ENCODE data around the gene RELN. TPM values are rescaled to one million over a fixed set of nuclear protein-coding genes. Genes with fewer than 3 reads are reported as not detected.

RELN gene
- total RNA-seq, 4 donors from 2014 or later, result 1.2 to 7.1 (median 3.7) TPM

GRCh38 chr7:103856929-103857328 lies 132.5 kb downstream of the RELN start:
- DNase-seq (ENCODE audit: low spot score), result no peak
- no peak for ATAC-seq (ENCODE audit: low FRiP score)
- TF ChIP-seq, protein P1, sequence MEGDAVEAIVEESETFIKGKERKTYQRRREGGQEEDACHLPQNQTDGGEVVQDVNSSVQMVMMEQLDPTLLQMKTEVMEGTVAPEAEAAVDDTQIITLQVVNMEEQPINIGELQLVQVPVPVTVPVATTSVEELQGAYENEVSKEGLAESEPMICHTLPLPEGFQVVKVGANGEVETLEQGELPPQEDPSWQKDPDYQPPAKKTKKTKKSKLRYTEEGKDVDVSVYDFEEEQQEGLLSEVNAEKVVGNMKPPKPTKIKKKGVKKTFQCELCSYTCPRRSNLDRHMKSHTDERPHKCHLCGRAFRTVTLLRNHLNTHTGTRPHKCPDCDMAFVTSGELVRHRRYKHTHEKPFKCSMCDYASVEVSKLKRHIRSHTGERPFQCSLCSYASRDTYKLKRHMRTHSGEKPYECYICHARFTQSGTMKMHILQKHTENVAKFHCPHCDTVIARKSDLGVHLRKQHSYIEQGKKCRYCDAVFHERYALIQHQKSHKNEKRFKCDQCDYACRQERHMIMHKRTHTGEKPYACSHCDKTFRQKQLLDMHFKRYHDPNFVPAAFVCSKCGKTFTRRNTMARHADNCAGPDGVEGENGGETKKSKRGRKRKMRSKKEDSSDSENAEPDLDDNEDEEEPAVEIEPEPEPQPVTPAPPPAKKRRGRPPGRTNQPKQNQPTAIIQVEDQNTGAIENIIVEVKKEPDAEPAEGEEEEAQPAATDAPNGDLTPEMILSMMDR (IDR thresholded peaks at IDR 0.05), result no peak

DNA sequence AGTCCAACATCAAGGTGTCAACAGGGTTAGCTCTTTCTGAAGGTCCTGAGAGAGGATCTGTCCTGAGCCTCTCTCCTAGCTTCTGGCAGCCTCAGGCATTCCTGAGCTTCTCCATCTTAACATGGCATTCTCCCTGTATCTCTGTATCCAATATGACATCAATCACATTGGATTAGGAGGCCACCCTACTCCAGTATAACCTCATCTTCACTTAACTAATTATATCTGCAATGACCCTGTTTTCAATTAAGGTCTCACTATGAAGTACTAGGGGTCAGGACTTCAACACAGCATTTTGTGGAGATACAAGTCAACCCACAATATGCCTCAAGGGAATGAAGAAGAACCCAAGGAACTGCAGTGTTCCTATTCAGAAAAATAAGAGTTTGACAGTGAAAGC lies 133.8 kb downstream of the RELN start:
- TF ChIP-seq, protein P1 (IDR thresholded peaks at IDR 0.05), result no peak
- no peak for DNase-seq (ENCODE audit: low spot score)
- ATAC-seq (ENCODE audit: low FRiP score), result no peak

- no peak for DNase-seq (ENCODE audit: low spot score)
- TF ChIP-seq, protein P1 (IDR thresholded peaks at IDR 0.05), result no peak
- no peak for ATAC-seq (ENCODE audit: low FRiP score)
Observed at GRCh38 chr7:103854611-103855010, 134.8 kb downstream of the RELN start.

DNA sequence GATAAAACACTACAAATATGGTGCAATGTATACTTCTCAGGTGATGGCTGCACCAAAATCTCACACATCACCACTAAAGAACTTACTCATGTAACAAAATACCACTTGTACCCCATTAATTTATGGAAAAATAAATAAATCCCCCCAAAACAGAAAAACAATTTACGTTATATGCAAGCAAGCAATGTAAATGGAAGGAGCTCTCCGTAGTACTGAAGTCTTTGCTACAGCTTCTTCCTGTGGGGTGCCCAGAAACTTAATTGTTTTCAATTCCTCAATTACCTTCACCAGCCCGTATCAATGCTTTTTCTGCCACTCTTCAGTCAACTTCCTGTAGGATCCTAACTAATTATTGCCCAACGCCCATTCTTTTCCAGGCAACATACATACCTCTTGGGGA lies 138.1 kb downstream of the RELN start:
- no peak for ATAC-seq (ENCODE audit: low FRiP score)
- TF ChIP-seq, protein P1 (IDR thresholded peaks at IDR 0.05), result no peak
- no peak for DNase-seq (ENCODE audit: low spot score)

- no peak for DNase-seq (ENCODE audit: low spot score)
- no peak for ATAC-seq (ENCODE audit: low FRiP score)
- TF ChIP-seq, protein P1 (IDR thresholded peaks at IDR 0.05), result no peak
Observed at GRCh38 chr7:103843689-103844480, 145.6 kb downstream of the RELN start.

GRCh38 chr7:103833401-103833800 lies 156.1 kb downstream of the RELN start:
- TF ChIP-seq, protein P1 (IDR thresholded peaks at IDR 0.05), result no peak
- DNase-seq (ENCODE audit: low spot score) (no peak), ATAC-seq (ENCODE audit: low FRiP score) (no peak)

- ATAC-seq (ENCODE audit: low FRiP score) (no peak), DNase-seq (ENCODE audit: low spot score) (no peak)
- TF ChIP-seq, protein P1 (IDR thresholded peaks at IDR 0.05), result no peak
Observed at GRCh38 chr7:103832438-103832837, 157.0 kb downstream of the RELN start.

Data from omental fat pad (tissue), 4 donors.